ENCODE data around the gene SUSD6. TPM values are rescaled to one million over a fixed set of nuclear protein-coding genes. Genes with fewer than 3 reads are reported as not detected.

Gene SUSD6
- total and polyA plus RNA-seq, 2 experiments from 2014 or later: 2.8 to 3.4 TPM

DNA sequence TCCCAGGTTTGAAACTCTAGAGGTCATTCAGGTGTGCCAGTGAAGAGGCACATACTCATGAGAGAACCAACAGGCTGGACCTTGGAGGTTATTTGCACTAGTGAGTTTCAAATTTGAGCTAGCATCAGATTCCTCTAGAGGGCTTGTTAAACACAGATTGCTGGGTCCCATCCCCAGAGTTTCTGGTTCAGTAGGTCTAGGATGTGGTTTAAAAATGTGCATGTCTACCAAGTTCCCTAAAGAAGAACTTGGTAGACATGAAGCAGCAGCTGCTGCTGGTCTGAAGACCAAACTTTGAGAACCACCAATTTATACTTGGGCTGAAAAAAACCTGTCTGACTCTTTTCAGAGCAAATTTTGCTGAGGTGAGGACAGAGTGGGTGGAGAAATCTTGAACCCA lies 61.7 kb downstream of the SUSD6 start:
- H3K27ac Mint-ChIP-seq: no peak overlapping the region
- no peak for ATAC-seq
- no peaks in the 10 kb centered on the region for H4K20me1 ChIP-seq (replicated peaks; ENCODE audit: insufficient read depth)

More for the DNA sequence above, 61.7 kb downstream of the SUSD6 start:
- no peaks in the 10 kb centered on the region for H3K9me3 Mint-ChIP-seq
- no peak overlapping the region for H3K4me3 Mint-ChIP-seq
- Histone ChIP-seq H3K36me3 (ENCODE audit: insufficient read depth) (no peaks in the 10 kb centered on the region), H3K9me2 (ENCODE audit: insufficient read depth) (0 out of 2 replicates have a peak, but pooled peaks cover 5% of the 10 kb centered on the region), H3K4me3 (no peak overlapping the region), H3K4me1 (ENCODE audit: insufficient read depth) (no peaks in the 10 kb centered on the region), H3F3A (replicated peaks; ENCODE audit: low read depth) (no peaks in the 10 kb centered on the region), H3K27me3 (ENCODE audit: insufficient read depth) (no peaks in the 10 kb centered on the region), H2AFZ (no peak overlapping the region), H3K27ac (ENCODE audit: low read depth) (no peak overlapping the region), H3K4me2 (no peak overlapping the region), H3K79me2 (replicated peaks; ENCODE audit: insufficient read depth) (no peaks in the 10 kb centered on the region)
- peaks cover 2% of the 10 kb centered on the region for H3K27me3 Mint-ChIP-seq (ENCODE audit: insufficient read depth, low read depth, poor library complexity)
- H3K36me3 Mint-ChIP-seq (ENCODE audit: low read depth): no peaks in the 10 kb centered on the region
- TF ChIP-seq ZNF331 (CRISPR knock-in tag; IDR thresholded peaks at IDR 0.05; ENCODE audit: low read depth) (no peak), STAT1 (IDR thresholded peaks at IDR 0.05; ENCODE audit: unreplicated experiment) (no peak), EZH2 (IDR thresholded peaks at IDR 0.05; ENCODE audit: low read depth, unreplicated experiment) (no peak), ZNF114 (CRISPR knock-in tag; IDR thresholded peaks at IDR 0.05) (no peak), EZH2phosphoT487 (IDR thresholded peaks at IDR 0.05; ENCODE audit: unreplicated experiment) (no peak)
- TF ChIP-seq, protein P1, sequence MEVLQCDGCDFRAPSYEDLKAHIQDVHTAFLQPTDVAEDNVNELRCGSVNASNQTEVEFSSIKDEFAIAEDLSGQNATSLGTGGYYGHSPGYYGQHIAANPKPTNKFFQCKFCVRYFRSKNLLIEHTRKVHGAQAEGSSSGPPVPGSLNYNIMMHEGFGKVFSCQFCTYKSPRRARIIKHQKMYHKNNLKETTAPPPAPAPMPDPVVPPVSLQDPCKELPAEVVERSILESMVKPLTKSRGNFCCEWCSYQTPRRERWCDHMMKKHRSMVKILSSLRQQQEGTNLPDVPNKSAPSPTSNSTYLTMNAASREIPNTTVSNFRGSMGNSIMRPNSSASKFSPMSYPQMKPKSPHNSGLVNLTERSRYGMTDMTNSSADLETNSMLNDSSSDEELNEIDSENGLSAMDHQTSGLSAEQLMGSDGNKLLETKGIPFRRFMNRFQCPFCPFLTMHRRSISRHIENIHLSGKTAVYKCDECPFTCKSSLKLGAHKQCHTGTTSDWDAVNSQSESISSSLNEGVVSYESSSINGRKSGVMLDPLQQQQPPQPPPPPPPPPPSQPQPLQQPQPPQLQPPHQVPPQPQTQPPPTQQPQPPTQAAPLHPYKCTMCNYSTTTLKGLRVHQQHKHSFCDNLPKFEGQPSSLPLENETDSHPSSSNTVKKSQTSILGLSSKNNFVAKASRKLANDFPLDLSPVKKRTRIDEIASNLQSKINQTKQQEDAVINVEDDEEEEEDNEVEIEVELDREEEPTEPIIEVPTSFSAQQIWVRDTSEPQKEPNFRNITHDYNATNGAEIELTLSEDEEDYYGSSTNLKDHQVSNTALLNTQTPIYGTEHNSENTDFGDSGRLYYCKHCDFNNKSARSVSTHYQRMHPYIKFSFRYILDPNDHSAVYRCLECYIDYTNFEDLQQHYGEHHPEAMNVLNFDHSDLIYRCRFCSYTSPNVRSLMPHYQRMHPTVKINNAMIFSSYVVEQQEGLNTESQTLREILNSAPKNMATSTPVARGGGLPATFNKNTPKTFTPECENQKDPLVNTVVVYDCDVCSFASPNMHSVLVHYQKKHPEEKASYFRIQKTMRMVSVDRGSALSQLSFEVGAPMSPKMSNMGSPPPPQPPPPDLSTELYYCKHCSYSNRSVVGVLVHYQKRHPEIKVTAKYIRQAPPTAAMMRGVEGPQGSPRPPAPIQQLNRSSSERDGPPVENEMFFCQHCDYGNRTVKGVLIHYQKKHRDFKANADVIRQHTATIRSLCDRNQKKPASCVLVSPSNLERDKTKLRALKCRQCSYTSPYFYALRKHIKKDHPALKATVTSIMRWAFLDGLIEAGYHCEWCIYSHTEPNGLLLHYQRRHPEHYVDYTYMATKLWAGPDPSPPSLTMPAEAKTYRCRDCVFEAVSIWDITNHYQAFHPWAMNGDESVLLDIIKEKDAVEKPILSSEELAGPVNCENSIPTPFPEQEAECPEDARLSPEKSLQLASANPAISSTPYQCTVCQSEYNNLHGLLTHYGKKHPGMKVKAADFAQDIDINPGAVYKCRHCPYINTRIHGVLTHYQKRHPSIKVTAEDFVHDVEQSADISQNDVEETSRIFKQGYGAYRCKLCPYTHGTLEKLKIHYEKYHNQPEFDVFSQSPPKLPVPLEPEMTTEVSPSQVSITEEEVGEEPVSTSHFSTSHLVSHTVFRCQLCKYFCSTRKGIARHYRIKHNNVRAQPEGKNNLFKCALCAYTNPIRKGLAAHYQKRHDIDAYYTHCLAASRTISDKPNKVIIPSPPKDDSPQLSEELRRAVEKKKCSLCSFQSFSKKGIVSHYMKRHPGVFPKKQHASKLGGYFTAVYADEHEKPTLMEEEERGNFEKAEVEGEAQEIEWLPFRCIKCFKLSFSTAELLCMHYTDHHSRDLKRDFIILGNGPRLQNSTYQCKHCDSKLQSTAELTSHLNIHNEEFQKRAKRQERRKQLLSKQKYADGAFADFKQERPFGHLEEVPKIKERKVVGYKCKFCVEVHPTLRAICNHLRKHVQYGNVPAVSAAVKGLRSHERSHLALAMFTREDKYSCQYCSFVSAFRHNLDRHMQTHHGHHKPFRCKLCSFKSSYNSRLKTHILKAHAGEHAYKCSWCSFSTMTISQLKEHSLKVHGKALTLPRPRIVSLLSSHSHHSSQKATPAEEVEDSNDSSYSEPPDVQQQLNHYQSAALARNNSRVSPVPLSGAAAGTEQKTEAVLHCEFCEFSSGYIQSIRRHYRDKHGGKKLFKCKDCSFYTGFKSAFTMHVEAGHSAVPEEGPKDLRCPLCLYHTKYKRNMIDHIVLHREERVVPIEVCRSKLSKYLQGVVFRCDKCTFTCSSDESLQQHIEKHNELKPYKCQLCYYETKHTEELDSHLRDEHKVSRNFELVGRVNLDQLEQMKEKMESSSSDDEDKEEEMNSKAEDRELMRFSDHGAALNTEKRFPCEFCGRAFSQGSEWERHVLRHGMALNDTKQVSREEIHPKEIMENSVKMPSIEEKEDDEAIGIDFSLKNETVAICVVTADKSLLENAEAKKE (CRISPR knock-in tag; IDR thresholded peaks at IDR 0.05): no peak
- TF ChIP-seq, protein P2, sequence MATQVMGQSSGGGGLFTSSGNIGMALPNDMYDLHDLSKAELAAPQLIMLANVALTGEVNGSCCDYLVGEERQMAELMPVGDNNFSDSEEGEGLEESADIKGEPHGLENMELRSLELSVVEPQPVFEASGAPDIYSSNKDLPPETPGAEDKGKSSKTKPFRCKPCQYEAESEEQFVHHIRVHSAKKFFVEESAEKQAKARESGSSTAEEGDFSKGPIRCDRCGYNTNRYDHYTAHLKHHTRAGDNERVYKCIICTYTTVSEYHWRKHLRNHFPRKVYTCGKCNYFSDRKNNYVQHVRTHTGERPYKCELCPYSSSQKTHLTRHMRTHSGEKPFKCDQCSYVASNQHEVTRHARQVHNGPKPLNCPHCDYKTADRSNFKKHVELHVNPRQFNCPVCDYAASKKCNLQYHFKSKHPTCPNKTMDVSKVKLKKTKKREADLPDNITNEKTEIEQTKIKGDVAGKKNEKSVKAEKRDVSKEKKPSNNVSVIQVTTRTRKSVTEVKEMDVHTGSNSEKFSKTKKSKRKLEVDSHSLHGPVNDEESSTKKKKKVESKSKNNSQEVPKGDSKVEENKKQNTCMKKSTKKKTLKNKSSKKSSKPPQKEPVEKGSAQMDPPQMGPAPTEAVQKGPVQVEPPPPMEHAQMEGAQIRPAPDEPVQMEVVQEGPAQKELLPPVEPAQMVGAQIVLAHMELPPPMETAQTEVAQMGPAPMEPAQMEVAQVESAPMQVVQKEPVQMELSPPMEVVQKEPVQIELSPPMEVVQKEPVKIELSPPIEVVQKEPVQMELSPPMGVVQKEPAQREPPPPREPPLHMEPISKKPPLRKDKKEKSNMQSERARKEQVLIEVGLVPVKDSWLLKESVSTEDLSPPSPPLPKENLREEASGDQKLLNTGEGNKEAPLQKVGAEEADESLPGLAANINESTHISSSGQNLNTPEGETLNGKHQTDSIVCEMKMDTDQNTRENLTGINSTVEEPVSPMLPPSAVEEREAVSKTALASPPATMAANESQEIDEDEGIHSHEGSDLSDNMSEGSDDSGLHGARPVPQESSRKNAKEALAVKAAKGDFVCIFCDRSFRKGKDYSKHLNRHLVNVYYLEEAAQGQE (IDR thresholded peaks at IDR 0.05; ENCODE audit: unreplicated experiment): no peak
- H3K4me1 Mint-ChIP-seq: peaks cover 27% of the 10 kb centered on the region
- DNase-seq (ENCODE audit: low spot score): no peak

Data from GM23338 (cell line).